Measurements from ENCODE around the gene TPSD1.

GRCh38 chr16:1258225-1258600 is 2.3 kb downstream of the TPSD1 start:
- no peak for TF ChIP-seq CTCF (conservative IDR thresholded peaks at IDR 0.05; ENCODE audit: low read depth in 2 of 2)
- TF ChIP-seq POLR2AphosphoS5 (IDR thresholded peaks at IDR 0.05; ENCODE audit: low read depth): no peak
- no peak for TF ChIP-seq EZH2 (IDR thresholded peaks at IDR 0.05; ENCODE audit: low read depth, unreplicated experiment)
- no peak for TF ChIP-seq REST (IDR thresholded peaks at IDR 0.05; ENCODE audit: unreplicated experiment)
- TF ChIP-seq JUNB (IDR thresholded peaks at IDR 0.05; ENCODE audit: unreplicated experiment): no peak
- no peak for TF ChIP-seq NANOG (IDR thresholded peaks at IDR 0.05; ENCODE audit: borderline replicate concordance)
